A549 (cell line): ENCODE results near the gene TLE1. TPM values are rescaled to one million over a fixed set of nuclear protein-coding genes. Genes with fewer than 3 reads are reported as not detected.

Experiments
- ATAC-seq, 2 experiments: fragments of 200-7000 bp in 1 of 2; fragments of >200 bp in 1 of 2; cut with Nextera tagmentation in 1 of 2; cut with Tn5 transposase in 1 of 2; 3 replicates each; pipeline versions ENCODE4 v1.8.0 to v1.9.1; 2018 to 2020; ENCODE audit warnings: mild to moderate bottlenecking in 1 of 2, moderate library complexity in 1 of 2
- CTCF ChIA-PET: fragments of 300-600 bp; sonication (Branson Sonifier 250); formaldehyde crosslinking; extraction: SDS; loops from one replicate; lab custom pipeline; 2021; ENCODE audit warnings: antibody characterized with exemption, inconsistent platforms; lab: Yijun Ruan, JAX
- POLR2A ChIA-PET: fragments of 350-600 bp; formaldehyde crosslinking; extraction: SDS; loops from one replicate; lab custom pipeline; 2021; ENCODE audit warnings: antibody characterized with exemption, inconsistent platforms; lab: Yijun Ruan, JAX
- DNase-seq, 2 experiments: peaks; one replicate each; pipeline versions ENCODE4 v3.0.0 to v3.0.0-alpha.2; 2011 to 2016; ENCODE audit warnings: low read depth in 1 of 2, low spot score in 1 of 2
- FAIRE-seq: peaks from 2 replicates; lab custom pipeline; 2011; peaks lifted over from hg19 to GRCh38; lab: Jason Lieb, UNC
- H3K27ac ChIP-seq, 2 experiments: fragments of >200 bp; sonication (Bioruptor Twin); formaldehyde crosslinking; 3 replicates each; pipeline ENCODE4 v1.5.1; 2016 to 2017
- H3K4me1 ChIP-seq: fragments of >200 bp; sonication (Bioruptor Twin); formaldehyde crosslinking; 3 replicates; pipeline ENCODE4 v1.6.1; 2016
- H3K4me2 ChIP-seq: fragments of >200 bp; sonication (Bioruptor Twin); formaldehyde crosslinking; 3 replicates; pipeline ENCODE4 v1.6.1; 2016
- H3K4me3 ChIP-seq: fragments of >200 bp; sonication (Bioruptor Twin); formaldehyde crosslinking; 3 replicates; pipeline ENCODE4 v1.5.1; 2016
- H3K9me3 ChIP-seq: fragments of >200 bp; sonication (Bioruptor Twin); formaldehyde crosslinking; 3 replicates; pipeline ENCODE4 v1.6.1; 2016
- BCL3 ChIP-seq: fragments of >200 bp; sonication (Bioruptor Twin); formaldehyde crosslinking; IDR thresholded peaks from 3 replicates; pipeline ENCODE4 v1.6.1; 2016
- CBX2 ChIP-seq: fragments of 200-600 bp; sonication (generic); IDR thresholded peaks from 2 replicates; pipeline ENCODE4 v1.6.1; 2016; ENCODE audit warnings: low read depth, mild to moderate bottlenecking, borderline replicate concordance
- CEBPB ChIP-seq, 2 experiments: fragments of >200 bp in 1 of 2; sonication (Bioruptor Twin) in 1 of 2; formaldehyde crosslinking in 1 of 2; IDR thresholded peaks; 2 replicates each; pipeline ENCODE4 v1.6.1; 2012 to 2016
- CHD2 ChIP-seq: fragments of 150-350 bp; IDR thresholded peaks from 2 replicates; pipeline ENCODE4 v1.6.1; 2014; ENCODE audit warnings: low read length; ENCODE audit not compliant: partially characterized antibody
- EHF ChIP-seq: fragments of 250-450 bp; sonication (Bioruptor Pico); IDR thresholded peaks from 2 replicates; pipeline ENCODE4 v1.5.0; 2020; ENCODE audit warnings: mild to moderate bottlenecking
- EHMT2 ChIP-seq: fragments of 200-600 bp; sonication (generic); IDR thresholded peaks from 2 replicates; pipeline ENCODE4 v1.6.1; 2016; ENCODE audit warnings: antibody characterized with exemption, low read depth, mild to moderate bottlenecking, moderate library complexity
- ELK1 ChIP-seq: fragments of 150-350 bp; IDR thresholded peaks from 2 replicates; pipeline ENCODE4 v1.6.1; 2014; ENCODE audit warnings: low read depth, mild to moderate bottlenecking, low read length
- ESRRA ChIP-seq: fragments of 150-350 bp; IDR thresholded peaks from 2 replicates; pipeline ENCODE4 v1.6.1; 2014; ENCODE audit warnings: mild to moderate bottlenecking, low read length, borderline replicate concordance
- HDAC2 ChIP-seq: fragments of 200-600 bp; sonication (generic); IDR thresholded peaks from 2 replicates; pipeline ENCODE4 v1.6.1; 2016
- HES2 ChIP-seq: fragments of >200 bp; sonication (Bioruptor Twin); formaldehyde crosslinking; IDR thresholded peaks from 2 replicates; pipeline ENCODE4 v1.6.1; 2016
- HEYL ChIP-seq: fragments of 250-450 bp; sonication (Bioruptor Pico); IDR thresholded peaks from 2 replicates; pipeline ENCODE4 v1.8.0; 2021; ENCODE audit warnings: mild to moderate bottlenecking, moderate library complexity
- HOXB13 ChIP-seq: fragments of 250-450 bp; sonication (Bioruptor Pico); IDR thresholded peaks from 2 replicates; pipeline ENCODE4 v1.5.0; 2020; ENCODE audit warnings: low read depth, mild to moderate bottlenecking, moderate library complexity
- HOXB5 ChIP-seq: fragments of 250-450 bp; sonication (Bioruptor Pico); IDR thresholded peaks from 2 replicates; pipeline ENCODE4 v1.5.0; 2020; ENCODE audit warnings: mild to moderate bottlenecking, moderate library complexity
- MAFK ChIP-seq: fragments of 450-650 bp; IDR thresholded peaks from 2 replicates; pipeline ENCODE4 v1.6.1; 2014; ENCODE audit not compliant: partially characterized antibody
- MAZ ChIP-seq: fragments of 150-350 bp; IDR thresholded peaks from 2 replicates; pipeline ENCODE4 v1.6.1; 2014; ENCODE audit warnings: antibody characterized with exemption, low read depth, low read length, borderline replicate concordance
- MYC ChIP-seq: IDR thresholded peaks from 2 replicates; pipeline ENCODE4 v1.6.1; 2012; ENCODE audit warnings: mild to moderate bottlenecking, inconsistent platforms, low read length, improper control_type of control experiment, borderline replicate concordance
- NFE2L2 ChIP-seq: fragments of 150-350 bp; conservative IDR thresholded peaks from 2 replicates; pipeline ENCODE4 v1.6.1; 2014; ENCODE audit warnings: low read length
- POLR2AphosphoS2 ChIP-seq: conservative IDR thresholded peaks from 2 replicates; pipeline ENCODE4 v1.6.1; 2012; ENCODE audit warnings: low read length, improper control_type of control experiment, inconsistent platforms
- RAD21 ChIP-seq, 2 experiments: fragments of >200 bp in 1 of 2; sonication (Bioruptor Twin) in 1 of 2; formaldehyde crosslinking in 1 of 2; IDR thresholded peaks in 1 of 2; conservative IDR thresholded peaks in 1 of 2; 2 replicates in 1 of 2; 3 replicates in 1 of 2; pipeline ENCODE4 v1.6.1; 2012 to 2018; ENCODE audit warnings: inconsistent platforms in 1 of 2
- RARB ChIP-seq: fragments of 250-450 bp; sonication (Bioruptor Pico); IDR thresholded peaks from 2 replicates; pipeline ENCODE4 v1.8.0; 2021; ENCODE audit warnings: mild to moderate bottlenecking, moderate library complexity
- TP53 ChIP-seq: fragments of 250-450 bp; sonication (Bioruptor Pico); IDR thresholded peaks from 2 replicates; pipeline ENCODE4 v1.5.0; 2021; ENCODE audit warnings: mild to moderate bottlenecking, moderate library complexity
- ZC3H11A ChIP-seq: fragments of 450-650 bp; IDR thresholded peaks from 2 replicates; pipeline ENCODE4 v1.6.1; 2014; ENCODE audit warnings: antibody characterized with exemption, mild to moderate bottlenecking
- ZSCAN20 ChIP-seq: fragments of 250-450 bp; sonication (Bioruptor Pico); IDR thresholded peaks from 2 replicates; pipeline ENCODE4 v1.8.0; 2022; ENCODE audit warnings: mild to moderate bottlenecking, moderate library complexity
- WGBS: methylation state at CpG from one replicate; pipeline ENCODE4 v1.1.6; 2017; ENCODE audit errors: missing lambda C conversion rate; 5-methylcytosine and 5-hydroxymethylcytosine counted together
- polyA plus RNA-seq, 4 experiments: library from polyadenylated mRNA; depleted of rRNA in 3 of 4; stranded (reverse); fragments of >200 nt; fragmentation: RNase III in 1 of 4; extraction: RNeasy Plus Mini Kit Qiagen cat#74134 plus additional on column Dnase treatment in 1 of 4; gene quantifications; 2 replicates in 3 of 4; 3 replicates in 1 of 4; pipeline ENCODE4 v1.2.3, GENCODE V29; 2011 to 2017

TLE1 gene
- polyA plus RNA-seq, 2 of the 4 experiments (the other 2 are of a cell fraction), result 45.8 to 117 TPM

GRCh38 chr9:81705578-81705977 lies 16.2 kb upstream of the TLE1 start:
- POLR2A ChIA-PET, result interaction anchor here (0.6 kb wide), 1 partner anchor 20 kb away, joined by 3 read pairs; no protein-coding TSS in a partner anchor
- Histone ChIP-seq H3K9me3 (no peaks in the 10 kb centered on the region), H3K4me3 (no peak overlapping the region), H3K27ac (no peak overlapping the region)
- CTCF ChIA-PET, result interaction anchor here (0.7 to 1.3 kb wide), 2 partner anchors 14 to 18 kb away, joined by 3 read pairs; no protein-coding TSS in a partner anchor
- TF ChIP-seq ZSCAN20 (CRISPR knock-in tag) (no peak), HEYL (CRISPR knock-in tag) (no peak), HOXB13 (CRISPR knock-in tag) (no peak), ZC3H11A (no peak), MYC (no peak), ELK1 (no peak), MAFK (no peak), CBX2 (no peak), EHMT2 (no peak), NFE2L2 (no peak), HES2 (no peak), CEBPB (IDR thresholded peaks at IDR 0.05) (no peak), POLR2AphosphoS2 (no peak), ESRRA (no peak), EHF (CRISPR knock-in tag) (no peak), RAD21 (conservative IDR thresholded peaks at IDR 0.05 in 1 of 2, IDR thresholded peaks at IDR 0.05 in 1 of 2) (no peak), RARB (no peak), TP53 (CRISPR knock-in tag) (no peak), BCL3 (no peak)
- TF ChIP-seq, all 56 proteins: peak for 0
- ATAC-seq, result no peak
- FAIRE-seq, result no peak
- H3K4me2 ChIP-seq, result no peak overlapping the region
- no peak for DNase-seq
- WGBS, result 67% methylated on average over 2 of the region's 2 CpGs
- H3K4me1 ChIP-seq, result no peaks in the 10 kb centered on the region

GRCh38 chr9:81694541-81694940 lies 5.2 kb upstream of the TLE1 start:
- ChIA-PET POLR2A (no interaction called here), CTCF (no interaction called here)
- no peaks in the 10 kb centered on the region for H3K9me3 ChIP-seq
- H3K4me2 ChIP-seq, result no peak overlapping the region
- WGBS, result 77% methylated on average over 7 of the region's 7 CpGs
- DNase-seq, result no peak
- no peak for ATAC-seq
- no peak for FAIRE-seq
- H3K27ac ChIP-seq, result no peak overlapping the region
- H3K4me1 ChIP-seq, result peaks cover 11% of the 10 kb centered on the region; the same call in 2 of the 3 replicates
- TF ChIP-seq CBX2, result no peak
- no peak for TF ChIP-seq HOXB5 (CRISPR knock-in tag)
- no peak for TF ChIP-seq POLR2AphosphoS2
- no peak for TF ChIP-seq HDAC2
- no peak for TF ChIP-seq RAD21 (conservative IDR thresholded peaks at IDR 0.05 in 1 of 2, IDR thresholded peaks at IDR 0.05 in 1 of 2)
- TF ChIP-seq MAZ, result no peak
- no peak for TF ChIP-seq CHD2
- TF ChIP-seq BCL3, result no peak
- no peak for TF ChIP-seq HEYL (CRISPR knock-in tag)
- no peak overlapping the region for H3K4me3 ChIP-seq
